ENCODE results near the gene TMEM39A. TPM values are rescaled to one million over a fixed set of nuclear protein-coding genes. Genes with fewer than 3 reads are reported as not detected.

Gene TMEM39A
- total RNA-seq, 1 donor from 2014 or later: 12.2 TPM

DNA sequence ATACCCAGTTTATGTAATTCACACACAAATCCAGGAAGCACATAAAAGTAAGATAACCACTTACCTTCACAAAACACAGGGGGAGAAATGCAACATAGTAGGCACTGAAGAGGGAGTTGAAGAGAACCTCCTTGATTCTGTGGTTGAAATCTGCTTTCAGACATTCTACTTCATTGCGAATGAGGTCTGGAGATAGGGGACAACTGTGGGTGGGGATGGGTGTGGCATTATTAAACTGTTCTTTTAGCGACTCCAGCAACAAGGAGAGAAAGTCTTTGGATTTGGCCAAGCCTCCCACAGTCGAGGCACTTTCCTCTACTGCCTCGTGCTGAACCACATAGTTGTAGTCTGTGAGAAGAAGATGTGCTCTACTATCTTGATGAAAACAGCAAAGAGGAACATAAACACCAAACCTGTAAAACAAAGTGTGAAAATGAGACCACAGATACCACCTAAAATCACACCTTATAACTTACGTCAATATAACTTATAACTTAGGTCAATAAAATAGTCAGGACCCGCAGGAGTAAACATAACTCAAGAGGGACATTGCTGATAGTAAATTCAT lies 25.6 kb downstream of the TMEM39A start:
- no peaks in the 10 kb centered on the region for H3K27me3 ChIP-seq (ENCODE audit: low read depth)
- H3K9me3 ChIP-seq (replicated peaks): no peaks in the 10 kb centered on the region
- intact Hi-C loops (cut with micrococcal nuclease): no loop called here
- no peak for TF ChIP-seq CTCF (IDR thresholded peaks at IDR 0.05; ENCODE audit: borderline replicate concordance)
- no peak for DNase-seq
- H3K27ac ChIP-seq (replicated peaks): no peak overlapping the region
- H3K4me1 ChIP-seq: peaks cover 20% of the 10 kb centered on the region
- H3K4me3 ChIP-seq: no peak overlapping the region
- peaks cover 80% of the 10 kb centered on the region for H3K36me3 ChIP-seq

DNA sequence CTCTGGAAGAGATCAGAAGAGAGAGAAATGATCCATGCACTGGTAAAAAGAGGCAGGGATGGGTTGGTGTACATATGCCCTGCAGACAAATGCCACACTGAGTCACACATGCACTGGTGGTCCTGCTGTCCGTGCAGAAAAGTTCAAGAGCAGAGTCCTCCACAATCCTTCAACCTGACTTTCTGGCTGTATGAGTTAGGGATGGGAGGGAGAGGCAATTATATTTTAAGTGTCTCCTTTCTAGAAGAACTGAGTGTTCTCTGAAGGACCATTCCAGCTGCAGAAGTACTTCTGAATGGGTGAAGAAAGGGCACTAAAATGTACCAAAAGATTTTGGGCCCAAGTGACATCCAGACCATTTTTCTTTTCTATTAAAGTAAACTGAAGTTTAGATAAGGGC lies 26.4 kb downstream of the TMEM39A start:
- intact Hi-C loops (cut with micrococcal nuclease): no loop called here
- H3K27ac ChIP-seq (replicated peaks): no peak overlapping the region
- H3K9me3 ChIP-seq (replicated peaks): no peaks in the 10 kb centered on the region
- no peak for TF ChIP-seq CTCF (IDR thresholded peaks at IDR 0.05; ENCODE audit: borderline replicate concordance)
- H3K4me1 ChIP-seq: peaks cover 25% of the 10 kb centered on the region
- H3K4me3 ChIP-seq: no peak overlapping the region
- no peak for DNase-seq
- H3K27me3 ChIP-seq (ENCODE audit: low read depth): no peaks in the 10 kb centered on the region
- peaks cover 81% of the 10 kb centered on the region for H3K36me3 ChIP-seq

- intact Hi-C loops (cut with micrococcal nuclease): no loop called here
- no peak overlapping the region for H3K27ac ChIP-seq (replicated peaks)
- H3K4me3 ChIP-seq: no peak overlapping the region
- H3K27me3 ChIP-seq (ENCODE audit: low read depth): no peaks in the 10 kb centered on the region
- peaks cover 25% of the 10 kb centered on the region for H3K4me1 ChIP-seq
- no peak for DNase-seq
- H3K36me3 ChIP-seq: peaks cover 87% of the 10 kb centered on the region
- TF ChIP-seq CTCF (IDR thresholded peaks at IDR 0.05; ENCODE audit: borderline replicate concordance): no peak
- H3K9me3 ChIP-seq (replicated peaks): peaks cover 4% of the 10 kb centered on the region
Measured at GRCh38 chr3:119434703-119435102, 28.7 kb downstream of the TMEM39A start.

GRCh38 chr3:119433613-119434325 lies 29.6 kb downstream of the TMEM39A start:
- intact Hi-C loops (cut with micrococcal nuclease): no loop called here
- Histone ChIP-seq H3K9me3 (replicated peaks) (peaks cover 13% of the 10 kb centered on the region), H3K4me3 (no peak overlapping the region), H3K4me1 (peaks cover 25% of the 10 kb centered on the region), H3K36me3 (peaks cover 96% of the 10 kb centered on the region), H3K27me3 (ENCODE audit: low read depth) (no peaks in the 10 kb centered on the region), H3K27ac (replicated peaks) (no peak overlapping the region)
- DNase-seq: no peak
- no peak for TF ChIP-seq CTCF (IDR thresholded peaks at IDR 0.05; ENCODE audit: borderline replicate concordance)

DNA sequence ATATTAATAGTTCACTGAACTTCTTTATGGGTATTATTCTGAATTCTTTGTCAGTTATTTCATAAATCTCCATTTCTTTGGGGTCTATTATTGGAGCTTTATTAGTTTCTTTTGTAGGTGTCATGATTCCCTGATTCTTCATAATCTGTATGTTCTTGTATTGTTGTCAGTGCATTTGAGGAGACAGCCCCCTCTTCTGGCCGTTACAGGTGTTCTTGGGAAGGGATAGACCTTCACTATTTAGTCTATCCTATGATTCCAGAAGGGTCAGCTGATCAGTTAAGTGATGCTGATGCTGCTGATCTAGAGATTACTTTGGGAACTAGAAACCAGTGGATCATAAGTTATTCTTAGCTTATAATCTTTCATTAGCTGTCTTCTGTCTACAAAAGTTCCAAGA lies 34.9 kb downstream of the TMEM39A start:
- Histone ChIP-seq H3K9me3 (replicated peaks) (peaks cover 54% of the 10 kb centered on the region), H3K4me1 (peaks cover 13% of the 10 kb centered on the region), H3K27me3 (ENCODE audit: low read depth) (no peaks in the 10 kb centered on the region), H3K27ac (replicated peaks) (no peak overlapping the region), H3K4me3 (no peak overlapping the region), H3K36me3 (peaks cover 66% of the 10 kb centered on the region)
- TF ChIP-seq CTCF (IDR thresholded peaks at IDR 0.05; ENCODE audit: borderline replicate concordance): no peak
- DNase-seq: no peak
- intact Hi-C loops (cut with micrococcal nuclease): no loop called here

Data from left ventricle myocardium inferior (tissue), 1 donor.